ENCODE measurements around the gene TSSK1B.
"Not testable (repeated sequence)": the region's sequence is repeated elsewhere in the genome, so short reads cannot be mapped to it uniquely, and the experiment has no call there.

The TSSK1B gene

DNA sequence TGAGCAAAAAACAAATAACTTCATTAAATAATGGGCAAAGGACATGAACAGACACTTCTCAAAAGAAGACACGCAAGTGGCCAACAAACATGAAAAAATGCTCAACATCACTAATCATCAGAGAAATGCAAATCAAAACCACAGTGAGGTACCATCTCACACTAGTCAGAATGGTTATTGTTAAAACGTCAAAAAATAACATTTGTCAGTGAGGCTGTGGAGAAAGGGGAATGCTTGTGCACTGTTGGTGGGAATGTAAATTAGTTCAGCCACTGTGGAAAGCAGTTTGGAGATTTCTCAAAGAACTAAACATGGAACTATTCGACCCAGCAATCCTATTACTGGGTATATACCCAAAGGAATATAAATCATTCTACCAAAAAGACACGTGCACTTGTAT is 36.8 kb downstream of the TSSK1B start:
- DNase-seq (ENCODE audit: low spot score), result not testable (repeated sequence)

DNA sequence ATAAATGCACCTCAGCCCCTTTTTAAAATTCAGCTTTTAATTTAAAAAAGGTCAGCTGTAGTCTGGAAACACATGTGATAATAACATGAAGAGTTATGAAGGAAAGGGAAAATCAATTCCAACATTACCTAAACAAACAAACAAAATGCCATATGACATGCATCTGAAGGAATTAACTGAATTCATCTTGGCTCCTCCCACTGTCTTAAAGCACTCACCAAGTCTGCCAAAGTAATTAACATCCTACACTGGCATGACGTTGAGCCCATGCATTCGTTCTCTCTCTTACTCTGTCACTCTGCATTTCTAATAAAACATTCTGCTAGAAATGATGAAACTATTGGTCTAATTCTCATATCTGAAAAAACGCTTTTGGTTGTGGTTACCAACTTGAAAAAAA is 37.7 kb downstream of the TSSK1B start:
- no peak for DNase-seq (ENCODE audit: low spot score)

DNA sequence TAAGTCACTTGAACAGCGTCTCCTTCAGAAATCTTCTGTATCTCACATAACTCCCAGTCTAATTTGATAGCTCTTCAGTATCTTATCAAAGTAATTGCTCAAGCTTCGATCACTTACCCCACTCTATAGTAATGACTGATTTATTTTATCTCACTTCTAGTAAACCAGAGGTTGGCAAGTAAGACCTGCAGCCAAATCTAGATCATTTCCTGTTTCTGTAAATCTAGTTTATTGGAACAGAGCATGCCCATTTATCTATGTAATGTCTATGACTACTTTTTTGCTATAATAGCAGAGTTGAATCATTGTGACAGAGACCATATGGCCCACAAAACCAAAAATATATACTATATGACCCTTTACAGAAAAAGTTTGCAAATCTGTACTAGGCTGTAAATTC is 40.1 kb downstream of the TSSK1B start:
- no peak for DNase-seq (ENCODE audit: low spot score)

DNA sequence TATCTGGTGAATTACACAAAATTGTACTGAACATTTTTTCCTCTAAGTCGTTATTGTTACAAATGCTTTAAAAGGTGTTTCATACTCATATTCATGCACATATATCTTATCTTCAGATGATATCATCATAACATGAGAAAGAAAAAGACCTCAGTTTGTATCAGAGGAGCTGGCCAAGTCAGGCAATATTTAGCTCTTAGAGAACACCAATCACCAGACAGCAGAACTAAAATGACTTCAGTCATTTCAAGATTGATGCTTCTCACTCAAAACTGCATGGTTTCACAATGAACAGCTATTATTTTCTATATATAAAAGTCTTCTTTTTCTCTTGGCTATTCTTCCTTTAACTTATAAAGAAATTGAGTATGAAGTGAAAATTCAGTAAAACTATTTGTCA is 44.6 kb downstream of the TSSK1B start:
- no peak for DNase-seq (ENCODE audit: low spot score)

DNA sequence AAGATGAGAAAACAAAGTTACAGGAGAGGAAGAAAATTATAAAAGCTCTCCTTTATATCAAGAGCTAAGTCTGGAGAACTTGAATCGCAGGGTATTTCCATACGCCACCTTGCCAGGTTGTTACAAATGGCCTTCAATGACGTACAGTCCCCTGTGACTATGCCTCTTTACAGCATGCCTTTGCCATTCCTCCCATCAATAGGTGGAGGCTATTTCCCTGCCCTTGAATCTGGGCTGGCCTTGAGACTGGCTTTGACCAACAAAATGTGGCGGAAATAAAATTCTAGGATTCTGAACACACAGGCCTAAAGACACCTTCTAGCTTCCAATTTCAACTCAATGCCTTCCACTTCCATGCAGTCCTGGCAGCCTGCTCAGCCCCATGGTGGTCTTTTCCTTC is 45.7 kb downstream of the TSSK1B start:
- no peak for DNase-seq (ENCODE audit: low spot score)

DNA sequence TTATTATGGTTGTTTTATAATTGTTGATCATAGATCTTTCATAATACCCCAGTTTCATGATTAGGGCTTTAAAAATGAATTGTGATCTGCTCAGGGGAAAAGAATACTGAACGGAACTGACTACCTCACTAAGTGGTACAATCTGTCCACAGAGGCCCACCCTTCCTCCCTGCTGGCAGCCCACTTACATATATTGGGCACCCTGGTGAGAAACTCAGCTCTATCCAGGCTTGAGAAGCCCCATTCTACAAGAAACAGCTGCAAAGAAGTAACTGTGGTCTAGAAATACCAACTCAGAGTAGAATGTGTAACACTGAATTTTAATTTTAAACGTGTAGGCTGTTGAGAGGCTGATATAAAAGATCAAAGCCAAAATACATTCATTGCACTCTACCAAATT is 46.9 kb downstream of the TSSK1B start:
- DNase-seq (ENCODE audit: low spot score), result no peak

DNA sequence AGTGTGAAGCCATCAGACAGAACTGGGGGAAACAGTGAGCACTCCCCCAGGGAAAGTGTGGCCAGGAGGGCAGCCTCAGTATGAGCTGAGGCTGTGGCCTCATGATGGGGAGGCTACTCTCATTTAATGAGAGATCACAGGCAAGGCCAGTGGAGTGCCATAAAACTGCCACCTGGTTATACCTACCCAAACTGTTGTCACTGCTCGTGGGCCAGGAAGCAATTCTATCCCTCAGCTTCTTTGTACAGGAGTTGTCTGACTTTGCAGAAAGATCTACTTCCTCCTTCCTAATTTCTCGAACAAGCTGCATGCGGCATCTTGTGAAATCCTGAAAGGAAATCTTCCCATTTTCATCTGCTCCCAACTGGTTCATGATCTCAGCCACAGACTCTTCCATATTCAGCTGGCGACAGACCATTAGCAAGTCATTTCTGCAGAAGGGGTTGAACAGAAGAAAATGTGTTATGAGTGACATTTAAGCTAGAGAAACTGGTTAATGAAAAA is 50.0 kb downstream of the TSSK1B start:
- DNase-seq (ENCODE audit: low spot score), result no peak

DNA sequence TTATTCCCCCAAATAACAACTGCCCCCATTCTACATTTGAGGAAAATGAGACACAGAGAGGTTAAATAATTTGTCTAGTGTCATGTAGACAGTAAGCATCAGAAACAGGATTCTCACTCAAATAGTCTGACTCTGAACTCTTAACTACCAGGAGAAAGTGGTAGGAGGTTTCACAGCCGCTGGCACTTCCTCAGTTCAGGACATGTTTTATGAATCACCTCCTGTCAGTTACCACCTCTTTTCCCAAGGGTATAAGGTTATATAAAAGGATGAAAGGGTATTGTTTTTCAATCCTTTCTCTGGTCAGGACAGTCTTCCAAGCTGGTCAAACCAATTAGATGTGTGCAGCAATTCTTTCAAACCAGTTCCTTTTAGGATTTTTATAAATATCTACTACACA is 52.1 kb downstream of the TSSK1B start:
- DNase-seq (ENCODE audit: low spot score), result no peak

Data from globus pallidus (tissue), 1 donor.